Measurements from ENCODE around the gene CCNYL1. TPM values are rescaled to one million over a fixed set of nuclear protein-coding genes. Genes with fewer than 3 reads are reported as not detected.
A peak's percentile ranks its signal among the peaks of the same experiment; 100 is the strongest.
"Not testable (repeated sequence)": the region's sequence is repeated elsewhere in the genome, so short reads cannot be mapped to it uniquely, and the experiment has no call there.

CCNYL1 gene
- polyA plus RNA-seq, 3 donors: 17.0 to 24.2 (median 19.8) TPM

- DNase-seq (ENCODE audit: extremely low read depth in 1 of 11, low read depth in 9 of 11, low spot score in 4 of 11): no peak
These were observed 12.7 kb downstream of the CCNYL1 start for GRCh38 chr2:207724113-207724512.

DNA sequence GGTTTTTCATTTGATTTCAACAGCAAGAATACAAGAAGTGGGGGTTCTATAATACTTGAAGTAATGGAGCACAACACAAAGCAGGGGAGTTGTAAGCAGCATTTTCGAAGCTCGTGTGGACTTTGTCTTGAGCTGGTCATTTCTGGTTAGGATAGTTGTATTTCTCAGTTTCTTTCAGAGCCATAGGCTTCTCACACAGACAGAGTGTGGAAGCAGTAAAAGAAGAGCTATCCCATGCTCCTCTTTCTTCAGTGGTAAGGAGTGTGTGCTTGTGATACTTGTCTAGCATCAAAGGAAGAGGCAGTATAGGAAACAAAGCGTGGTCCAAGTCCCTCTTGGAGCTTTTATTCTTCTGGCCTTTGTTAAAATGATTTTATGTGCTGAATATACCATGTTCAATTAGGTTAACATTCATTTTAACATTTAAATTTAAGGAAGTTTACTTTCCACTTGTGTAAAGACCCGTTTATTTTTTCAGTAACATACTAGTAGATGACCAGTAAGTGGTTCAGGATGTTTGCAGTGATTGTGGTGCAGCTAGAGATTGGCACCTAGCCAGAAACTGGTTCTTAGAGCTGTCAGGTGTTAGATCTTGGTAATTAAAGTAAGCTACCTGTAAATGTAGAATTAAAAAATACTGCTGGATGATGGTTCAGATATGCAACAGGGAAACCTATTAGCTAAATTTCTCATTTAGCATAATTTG, 14.6 kb downstream of the CCNYL1 start:
- DNase-seq (ENCODE audit: extremely low read depth in 1 of 11, low read depth in 9 of 11, low spot score in 4 of 11): no peak

GRCh38 chr2:207727261-207727660, 15.8 kb downstream of the CCNYL1 start:
- DNase-seq (ENCODE audit: extremely low read depth in 1 of 11, low read depth in 9 of 11, low spot score in 4 of 11): no peak

DNA sequence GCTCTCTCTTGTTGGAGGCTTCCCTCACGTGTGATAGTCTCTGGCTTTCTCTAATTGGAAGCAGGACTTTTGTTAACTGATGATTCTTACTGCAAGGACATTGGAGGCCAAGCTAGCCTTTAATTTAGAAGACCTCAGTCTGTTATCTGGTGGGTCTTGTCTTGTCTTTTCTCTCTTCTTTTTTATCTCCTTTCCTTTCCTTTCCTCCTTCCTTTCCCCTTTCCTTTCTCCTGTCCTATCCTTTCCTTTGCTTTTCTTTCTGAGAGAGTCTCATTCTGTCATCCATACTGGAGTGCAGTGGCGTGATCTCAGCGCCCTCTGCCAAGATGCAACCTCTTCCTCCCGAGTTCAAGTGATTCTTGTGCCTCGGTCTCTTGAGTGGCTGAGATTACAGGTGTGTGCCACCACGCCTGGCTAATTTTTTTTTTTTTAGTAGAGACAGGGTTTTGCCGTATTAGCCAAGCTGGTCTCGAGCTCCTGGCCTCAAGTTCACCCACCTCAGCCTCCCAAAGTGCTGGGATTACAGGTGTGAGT, 18.1 kb downstream of the CCNYL1 start:
- DNase-seq (ENCODE audit: extremely low read depth in 1 of 11, low read depth in 9 of 11, low spot score in 4 of 11): no peak

GRCh38 chr2:207731138-207731537, 19.7 kb downstream of the CCNYL1 start:
- no peak for DNase-seq (ENCODE audit: extremely low read depth in 1 of 11, low read depth in 9 of 11, low spot score in 4 of 11)

GRCh38 chr2:207733597-207734240, 22.3 kb downstream of the CCNYL1 start:
- no peak for DNase-seq (ENCODE audit: extremely low read depth in 1 of 11, low read depth in 9 of 11, low spot score in 4 of 11)

DNA sequence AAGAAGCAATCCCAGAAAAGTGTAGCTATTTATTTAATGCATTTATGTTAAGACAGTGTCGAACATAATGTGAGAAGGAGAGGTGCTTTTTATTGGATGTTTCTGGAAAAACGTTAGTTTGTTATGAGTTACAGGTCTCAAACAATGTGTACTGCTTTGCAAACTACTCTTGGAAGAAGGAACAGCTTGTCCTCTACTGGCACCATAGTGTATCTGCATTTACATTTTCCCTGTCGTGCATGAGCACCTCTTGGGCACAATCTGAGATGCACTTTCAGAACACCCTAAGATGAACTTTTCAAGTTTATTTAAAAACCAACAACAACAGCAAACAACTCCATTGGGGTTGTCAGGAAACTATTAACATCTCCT, 22.8 kb downstream of the CCNYL1 start:
- peak in 2 of 11 donors; percentile 13 for DNase-seq (ENCODE audit: extremely low read depth in 1 of 11, low read depth in 9 of 11, low spot score in 4 of 11)

DNA sequence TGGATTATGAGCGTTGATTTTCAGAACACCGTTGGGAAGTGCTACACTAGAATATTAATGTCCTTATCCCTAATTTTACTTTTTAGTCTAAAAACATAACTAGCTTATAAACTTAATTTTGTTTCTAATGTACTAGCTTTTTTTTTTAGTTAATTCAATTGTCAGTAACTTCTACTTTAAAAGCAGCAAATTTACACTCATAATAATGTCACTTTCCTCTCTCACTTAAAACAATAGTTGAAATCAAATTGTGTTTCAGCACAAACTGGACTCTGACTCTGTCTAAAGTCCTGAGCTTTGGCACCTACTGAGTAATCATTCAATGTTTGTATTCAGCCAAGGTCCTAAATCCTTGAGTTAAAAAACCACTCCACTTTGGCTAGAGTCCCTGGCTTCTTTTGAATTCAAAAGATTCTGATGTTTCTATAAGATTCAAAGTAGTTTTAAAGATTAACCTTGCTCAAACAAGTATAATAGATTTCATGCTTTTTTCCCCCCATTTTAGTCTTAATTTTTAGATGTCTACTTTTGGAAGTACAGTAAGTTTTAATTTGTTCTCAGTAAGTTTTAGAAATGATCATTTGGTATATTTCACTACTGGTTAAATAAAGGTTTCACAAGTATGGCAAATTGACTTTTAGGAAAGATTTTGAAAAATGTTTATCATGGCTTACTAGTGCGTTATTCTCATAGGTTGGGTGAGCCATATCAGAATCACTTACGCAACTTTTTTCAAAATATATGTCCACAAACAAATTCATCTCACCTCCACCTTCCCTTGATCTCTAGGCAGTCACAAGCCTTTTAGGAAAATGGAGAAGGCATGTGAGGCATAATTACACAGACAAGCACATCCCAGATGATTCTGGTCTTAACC, 23.4 kb downstream of the CCNYL1 start:
- DNase-seq (ENCODE audit: extremely low read depth in 1 of 11, low read depth in 9 of 11, low spot score in 4 of 11): no peak

GRCh38 chr2:207735513-207735859, 24.0 kb downstream of the CCNYL1 start:
- DNase-seq (ENCODE audit: extremely low read depth in 1 of 11, low read depth in 9 of 11, low spot score in 4 of 11): not testable (repeated sequence)

DNA sequence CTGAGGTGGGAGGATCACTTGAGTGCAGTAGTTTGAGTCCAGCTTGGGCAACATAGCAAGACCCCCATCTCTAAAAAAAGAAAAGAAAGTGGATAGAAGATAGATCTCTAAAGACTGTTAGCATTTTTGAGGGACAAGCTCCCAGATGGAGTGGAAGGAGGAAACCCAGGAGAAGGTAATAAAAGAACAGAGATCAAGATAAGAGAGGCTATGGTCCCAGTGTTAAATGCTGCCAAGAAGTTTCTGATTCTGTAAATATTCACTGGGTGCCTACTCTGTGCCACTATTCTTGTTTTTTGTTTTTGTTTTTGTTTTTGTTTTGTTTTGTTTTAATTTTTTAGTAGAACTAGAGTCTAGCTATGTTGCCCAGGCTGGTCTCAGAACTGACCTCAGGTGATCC, 32.1 kb downstream of the CCNYL1 start:
- no peak for DNase-seq (ENCODE audit: extremely low read depth in 1 of 11, low read depth in 9 of 11, low spot score in 4 of 11)

DNA sequence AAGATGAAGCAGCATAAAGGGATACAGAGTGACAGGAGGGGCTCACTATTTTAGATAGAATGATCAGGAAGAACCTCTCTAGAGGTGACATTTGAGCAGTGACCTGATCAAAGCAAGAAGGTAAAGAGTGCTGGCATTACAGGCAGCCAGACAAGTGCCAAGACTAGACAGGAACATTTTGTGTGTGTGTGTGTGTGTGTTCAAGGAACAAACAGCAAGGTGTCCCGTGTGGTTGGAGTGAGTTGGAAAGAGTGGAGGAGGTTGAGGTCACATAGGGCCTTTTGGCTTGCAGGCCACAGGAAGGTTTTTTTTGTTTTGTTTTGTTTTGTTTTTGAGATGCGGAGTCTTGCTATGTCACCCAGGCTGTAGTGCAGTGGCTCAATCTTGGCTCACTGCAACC, 32.6 kb downstream of the CCNYL1 start:
- no peak for DNase-seq (ENCODE audit: extremely low read depth in 1 of 11, low read depth in 9 of 11, low spot score in 4 of 11)

- no peak for DNase-seq (ENCODE audit: extremely low read depth in 1 of 11, low read depth in 9 of 11, low spot score in 4 of 11)
These were observed 33.0 kb downstream of the CCNYL1 start for GRCh38 chr2:207744451-207744850.

GRCh38 chr2:207746131-207746530, 34.7 kb downstream of the CCNYL1 start:
- DNase-seq (ENCODE audit: extremely low read depth in 1 of 11, low read depth in 9 of 11, low spot score in 4 of 11): peak in 5 of 11 donors; percentile 39 to 55 (median 52)

DNA sequence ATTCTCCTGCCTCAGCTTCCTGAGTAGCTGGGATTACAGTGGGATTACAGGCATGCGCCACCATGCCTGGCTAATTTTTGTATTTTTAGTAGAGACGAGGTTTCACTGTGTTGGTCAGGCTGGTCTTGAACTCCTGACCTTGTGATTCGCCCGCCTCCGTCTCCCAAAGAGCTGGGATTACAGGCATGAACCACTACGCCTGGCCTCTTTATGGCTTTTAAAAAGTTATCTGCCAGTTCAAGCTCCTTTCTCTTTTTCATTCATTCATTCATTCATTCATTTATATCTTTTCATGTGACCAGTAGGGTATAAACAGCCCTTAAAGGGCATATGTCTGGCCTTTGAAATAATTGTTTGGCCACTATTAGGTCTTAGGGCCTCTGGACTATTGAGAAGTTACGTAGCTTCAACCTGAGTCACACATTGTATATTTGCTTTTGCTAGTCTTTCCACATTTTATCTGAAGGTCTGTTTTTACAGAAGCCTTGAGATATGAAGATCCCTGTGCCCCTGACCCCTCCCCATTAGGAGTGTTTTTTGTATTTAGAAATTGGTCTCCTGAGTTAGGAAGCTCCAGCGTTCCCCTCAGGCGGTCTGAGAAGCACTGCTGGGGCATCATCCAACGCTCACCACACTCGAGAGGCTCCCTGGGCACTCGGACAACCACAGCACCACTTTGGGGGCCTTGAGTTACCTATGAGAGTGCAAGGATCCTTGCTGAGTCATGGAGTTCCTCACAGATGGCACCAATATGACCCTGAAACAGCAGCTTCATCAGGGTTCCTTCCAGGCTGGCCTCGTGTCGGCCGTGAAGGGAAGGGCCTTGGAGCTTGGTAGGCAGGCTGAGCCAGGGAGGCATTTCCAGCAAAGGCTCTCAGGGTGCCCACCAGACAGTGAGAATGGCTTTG, 36.5 kb downstream of the CCNYL1 start:
- DNase-seq (ENCODE audit: extremely low read depth in 1 of 11, low read depth in 9 of 11, low spot score in 4 of 11): no peak

DNA sequence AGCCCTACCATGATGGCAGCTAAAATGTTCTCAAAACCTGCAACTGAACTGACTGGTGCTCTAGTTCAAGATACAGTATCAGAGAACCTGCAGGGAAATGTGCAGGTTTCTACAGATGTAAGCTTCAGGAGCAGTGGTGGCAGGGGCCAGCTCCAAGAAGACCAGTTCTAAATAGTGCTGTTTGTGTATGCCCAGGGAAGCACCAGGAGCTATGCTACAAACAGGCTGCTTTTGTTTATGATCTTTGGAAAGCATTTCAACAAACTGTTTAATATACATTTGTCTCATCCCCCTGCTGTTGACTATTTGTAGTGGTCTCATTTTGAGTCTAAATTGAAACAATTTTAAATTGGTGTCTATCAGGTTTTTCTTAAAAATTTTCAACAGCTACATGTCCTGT, 37.6 kb downstream of the CCNYL1 start:
- no peak for DNase-seq (ENCODE audit: extremely low read depth in 1 of 11, low read depth in 9 of 11, low spot score in 4 of 11)

DNA sequence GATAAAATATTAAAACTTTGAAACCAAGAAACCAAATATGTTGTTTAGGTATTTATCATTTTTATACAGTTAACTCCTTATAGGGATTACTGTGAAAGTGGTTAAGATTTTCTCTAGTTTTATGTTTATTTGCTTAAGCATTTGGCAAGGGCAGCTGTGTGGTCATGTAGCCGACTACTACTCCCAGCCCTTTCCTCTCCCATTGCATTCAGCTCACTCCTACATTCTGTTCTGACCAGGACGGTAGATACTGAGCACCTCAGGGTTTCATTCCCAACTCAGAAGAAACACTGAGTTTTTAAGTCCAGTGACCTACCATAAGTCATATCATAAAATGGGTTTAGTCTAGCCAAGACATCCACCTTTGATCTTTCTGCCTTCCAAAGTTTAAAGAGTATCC, 38.4 kb downstream of the CCNYL1 start:
- DNase-seq (ENCODE audit: extremely low read depth in 1 of 11, low read depth in 9 of 11, low spot score in 4 of 11): no peak

DNA sequence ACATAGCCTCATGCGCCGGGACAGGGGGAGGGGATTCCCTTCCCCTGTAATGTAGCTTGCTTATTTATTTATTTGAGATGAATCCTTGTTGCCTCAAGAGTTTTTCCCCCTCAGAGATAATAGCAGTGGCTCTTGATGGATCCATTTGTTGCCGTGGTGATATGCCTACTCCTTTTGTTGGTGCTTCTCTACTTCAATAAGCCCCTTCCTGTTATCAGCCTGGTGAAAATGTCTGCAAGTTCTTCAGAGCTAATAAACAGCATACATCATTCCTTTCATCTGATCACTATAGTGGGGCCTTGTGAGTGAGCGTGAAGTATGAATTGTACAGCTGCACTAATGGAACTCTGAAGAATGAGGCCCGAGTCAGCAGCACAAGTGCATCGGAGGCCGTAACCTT, 38.9 kb downstream of the CCNYL1 start:
- DNase-seq (ENCODE audit: extremely low read depth in 1 of 11, low read depth in 9 of 11, low spot score in 4 of 11): no peak

- no peak for DNase-seq (ENCODE audit: extremely low read depth in 1 of 11, low read depth in 9 of 11, low spot score in 4 of 11)
These were observed 39.4 kb downstream of the CCNYL1 start for GRCh38 chr2:207750876-207751275.

GRCh38 chr2:207753688-207754087, 42.2 kb downstream of the CCNYL1 start:
- not testable (repeated sequence) for DNase-seq (ENCODE audit: extremely low read depth in 1 of 11, low read depth in 9 of 11, low spot score in 4 of 11)

Measured in renal cortex interstitium (tissue), 11 donors.